ENCODE measurements around the gene CXCR4. TPM values are rescaled to one million over a fixed set of nuclear protein-coding genes. Genes with fewer than 3 reads are reported as not detected.
"Not testable (repeated sequence)": the region's sequence is repeated elsewhere in the genome, so short reads cannot be mapped to it uniquely, and the experiment has no call there.

CXCR4 gene
- total RNA-seq, 1 donor from 2014 or later = 13.2 TPM

DNA sequence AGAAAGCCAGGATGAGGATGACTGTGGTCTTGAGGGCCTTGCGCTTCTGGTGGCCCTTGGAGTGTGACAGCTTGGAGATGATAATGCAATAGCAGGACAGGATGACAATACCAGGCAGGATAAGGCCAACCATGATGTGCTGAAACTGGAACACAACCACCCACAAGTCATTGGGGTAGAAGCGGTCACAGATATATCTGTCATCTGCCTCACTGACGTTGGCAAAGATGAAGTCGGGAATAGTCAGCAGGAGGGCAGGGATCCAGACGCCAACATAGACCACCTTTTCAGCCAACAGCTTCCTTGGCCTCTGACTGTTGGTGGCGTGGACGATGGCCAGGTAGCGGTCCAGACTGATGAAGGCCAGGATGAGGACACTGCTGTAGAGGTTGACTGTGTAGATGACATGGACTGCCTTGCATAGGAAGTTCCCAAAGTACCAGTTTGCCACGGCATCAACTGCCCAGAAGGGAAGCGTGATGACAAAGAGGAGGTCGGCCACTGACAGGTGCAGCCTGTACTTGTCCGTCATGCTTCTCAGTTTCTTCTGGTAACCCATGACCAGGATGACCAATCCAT is 2.7 kb downstream of the CXCR4 start:
- no peak for DNase-seq (ENCODE audit: low spot score)

DNA sequence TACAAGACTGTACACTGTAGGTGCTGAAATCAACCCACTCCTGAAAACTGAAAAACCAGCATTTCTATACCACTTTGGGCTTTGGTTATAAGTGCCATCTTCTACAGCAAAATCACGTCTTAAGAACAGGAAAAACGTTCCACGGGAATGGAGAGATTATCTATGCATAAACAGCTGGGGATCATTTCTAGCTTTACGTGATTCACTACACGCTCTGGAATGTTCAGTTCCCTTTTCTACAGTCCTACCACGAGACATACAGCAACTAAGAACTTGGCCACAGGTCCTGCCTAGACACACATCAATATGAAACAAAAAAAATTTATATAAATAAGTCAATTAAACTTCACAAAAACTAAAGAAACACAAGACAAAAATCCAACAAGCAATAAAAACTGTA is 3.6 kb downstream of the CXCR4 start:
- DNase-seq (ENCODE audit: low spot score) = no peak

DNA sequence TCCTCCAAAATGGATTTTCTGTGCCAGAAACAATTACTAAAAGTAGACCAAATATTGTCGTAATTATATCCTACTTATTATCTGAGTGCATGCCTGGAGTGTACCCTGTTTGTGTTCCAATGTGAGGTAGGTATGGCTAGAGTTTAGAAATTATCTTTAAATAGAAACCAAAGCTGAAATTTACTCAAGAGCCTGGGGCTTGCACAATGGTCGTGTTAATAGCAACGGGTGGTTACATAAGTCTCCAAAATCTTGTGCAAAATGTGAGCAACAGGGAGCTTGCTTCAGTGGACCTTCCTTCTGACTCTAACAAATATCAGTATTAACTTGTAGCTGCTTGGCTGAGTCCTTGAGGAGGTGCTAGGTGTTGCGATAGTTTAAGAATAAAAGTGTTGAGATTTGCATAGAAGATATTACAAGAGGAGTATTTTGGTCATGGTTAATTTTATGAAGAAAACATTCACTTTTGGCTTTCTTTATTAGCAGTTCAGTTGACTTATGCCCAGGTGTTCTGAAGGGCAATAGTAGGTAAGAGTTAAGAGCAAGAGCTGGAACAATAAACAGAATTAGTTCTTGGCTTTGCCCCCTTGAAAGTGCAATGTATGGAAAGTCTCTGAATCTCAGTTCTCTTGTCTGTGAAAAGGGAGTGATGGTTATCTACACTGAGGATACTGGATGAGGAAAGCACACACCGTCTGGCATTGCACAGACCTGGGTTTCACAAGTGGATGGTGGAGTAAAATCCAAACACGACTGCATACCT is 4.6 kb downstream of the CXCR4 start:
- no peak for DNase-seq (ENCODE audit: low spot score)

DNA sequence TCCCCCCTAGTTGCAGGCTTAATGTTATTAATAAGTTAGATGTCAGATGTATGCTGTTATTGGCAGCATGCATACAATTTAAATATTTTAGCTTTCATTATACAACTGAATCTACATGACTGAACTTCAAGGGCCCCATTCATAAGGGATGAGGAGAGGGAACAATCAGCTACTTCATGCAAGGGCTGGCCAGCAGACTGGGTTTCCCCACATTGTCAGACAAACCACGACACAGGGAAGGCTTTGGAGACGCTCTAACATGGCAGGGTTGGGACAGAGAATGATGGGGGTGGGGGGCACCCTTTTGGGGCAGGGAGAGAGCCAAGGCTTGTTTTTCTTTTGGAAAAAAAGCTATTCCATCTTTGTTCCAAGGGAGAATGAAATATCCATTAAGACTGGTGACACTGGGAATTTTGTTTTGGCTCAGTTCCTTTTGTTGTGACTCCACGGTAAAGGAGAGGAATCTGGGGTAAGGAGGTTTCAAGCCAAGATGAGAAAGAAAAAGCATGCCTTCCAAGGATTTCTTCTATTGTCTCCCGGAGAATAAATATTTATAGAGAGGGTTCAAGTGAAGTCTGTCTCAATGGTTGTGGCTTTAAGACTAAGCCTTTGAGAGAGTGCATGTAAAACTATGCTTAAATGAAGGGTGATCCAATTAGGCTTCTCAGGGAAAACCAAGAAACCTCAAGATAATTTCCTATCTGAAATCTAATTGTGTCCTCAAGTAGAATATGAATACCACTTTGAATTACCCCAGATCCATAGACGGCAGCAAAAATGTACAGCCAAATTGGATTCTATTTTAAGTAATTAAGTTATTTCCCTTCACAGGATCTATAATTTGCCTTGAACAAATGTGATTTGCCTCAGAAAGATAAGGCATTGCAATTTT is 5.4 kb downstream of the CXCR4 start:
- DNase-seq (ENCODE audit: low spot score) = no peak

DNA sequence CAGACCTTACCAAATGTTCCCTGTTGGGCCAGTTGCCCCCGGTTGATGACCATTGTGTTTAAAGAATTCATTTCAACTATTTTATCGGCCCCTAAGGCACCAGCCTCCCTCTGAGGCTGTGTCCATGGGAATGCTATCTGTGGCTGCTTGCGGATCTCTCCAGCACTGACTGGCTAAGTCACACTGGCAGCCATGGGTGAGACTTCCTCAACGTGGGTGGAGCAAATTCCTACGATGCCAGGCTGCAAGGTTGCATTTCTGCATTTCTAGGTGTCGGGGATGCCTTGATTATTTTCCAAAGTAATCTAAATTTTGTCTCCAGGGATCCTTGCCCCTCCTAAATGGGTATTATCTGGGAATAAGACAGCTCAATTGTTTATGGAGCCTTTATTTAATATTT is 6.2 kb downstream of the CXCR4 start:
- no peak for DNase-seq (ENCODE audit: low spot score)

DNA sequence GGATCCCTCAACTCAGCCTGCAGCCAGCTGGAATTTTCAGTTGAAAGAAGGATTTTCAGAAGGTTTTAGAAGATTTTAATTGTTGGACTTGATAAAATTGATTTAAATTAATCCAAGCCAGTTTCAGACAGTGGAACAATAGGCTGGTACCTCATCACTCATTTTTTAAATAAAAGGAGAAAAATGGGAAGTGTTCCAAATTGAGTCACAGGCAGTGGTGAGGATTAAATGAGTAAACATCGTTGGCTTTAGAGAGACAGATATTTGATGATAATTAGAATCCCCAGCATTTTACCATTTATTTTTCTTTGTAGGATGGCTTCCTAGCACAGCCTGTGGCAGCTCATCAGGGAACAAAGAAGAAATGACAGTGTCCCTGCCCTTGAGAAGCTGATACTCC is 7.4 kb downstream of the CXCR4 start:
- DNase-seq (ENCODE audit: low spot score) = no peak

DNA sequence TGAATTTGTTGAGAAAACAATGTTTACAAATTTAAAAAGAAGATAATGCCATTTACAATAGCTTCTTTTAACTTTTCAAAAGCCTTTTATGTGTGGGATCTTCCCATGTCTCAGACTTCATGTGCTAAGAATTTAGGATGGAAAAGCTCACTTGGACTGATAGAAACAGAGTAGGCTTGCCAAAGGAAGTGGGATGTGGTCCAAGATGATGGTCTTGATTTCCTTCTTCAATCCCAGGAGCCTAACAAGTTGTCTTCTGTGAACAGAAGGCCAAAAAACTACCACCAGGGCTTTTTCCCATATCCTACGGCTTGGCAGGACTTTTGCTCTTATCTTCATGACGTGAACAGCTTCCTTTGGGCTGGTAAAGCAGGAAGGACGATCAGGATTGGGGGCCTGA is 9.5 kb downstream of the CXCR4 start:
- no peak for DNase-seq (ENCODE audit: low spot score)

DNA sequence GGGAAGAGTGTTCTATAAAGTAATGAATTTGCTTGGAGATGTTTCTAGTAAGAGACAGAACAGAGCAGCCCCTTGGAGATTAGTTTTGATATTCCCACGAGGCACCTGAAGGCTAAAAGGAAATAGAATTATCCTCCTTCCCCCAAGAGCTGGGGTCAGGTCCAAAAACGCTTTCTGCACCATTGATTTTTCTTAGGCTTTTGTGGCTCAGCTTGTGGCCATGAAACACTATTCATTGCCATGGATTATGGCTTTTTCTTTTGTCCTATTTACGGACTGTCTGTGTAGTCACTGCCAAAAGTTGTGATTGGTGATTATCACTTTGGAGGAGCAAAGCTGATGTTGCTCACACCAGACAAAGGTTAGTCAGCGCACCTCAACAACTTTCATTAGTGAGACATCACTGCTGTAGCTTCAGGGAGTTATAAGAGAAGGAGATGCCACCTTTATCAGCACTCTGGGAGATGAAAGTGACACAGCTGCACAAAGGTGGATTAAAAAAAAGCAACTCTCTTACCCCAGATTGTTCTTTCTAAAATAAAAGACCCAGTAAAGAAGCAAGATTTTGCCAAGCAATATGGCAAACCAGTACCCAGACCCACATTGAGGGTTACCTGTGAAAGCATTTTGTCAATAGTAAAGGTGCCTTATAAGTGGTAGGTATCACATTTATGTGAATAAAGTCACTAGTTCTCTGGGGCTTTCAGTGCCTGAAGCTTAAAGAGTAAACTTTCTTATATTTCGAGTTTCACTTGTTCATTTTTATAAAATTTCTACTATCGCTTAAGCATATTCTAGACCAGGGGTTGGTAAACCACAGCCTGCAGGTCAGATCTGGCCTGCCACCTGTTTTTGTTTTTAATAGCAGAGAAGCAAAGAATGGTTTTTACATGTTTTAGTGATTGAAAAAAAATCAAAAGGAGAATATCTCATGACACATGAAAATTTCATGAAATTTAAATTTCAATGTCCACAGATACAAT is 10.6 kb downstream of the CXCR4 start:
- DNase-seq (ENCODE audit: low spot score) = no peak

DNA sequence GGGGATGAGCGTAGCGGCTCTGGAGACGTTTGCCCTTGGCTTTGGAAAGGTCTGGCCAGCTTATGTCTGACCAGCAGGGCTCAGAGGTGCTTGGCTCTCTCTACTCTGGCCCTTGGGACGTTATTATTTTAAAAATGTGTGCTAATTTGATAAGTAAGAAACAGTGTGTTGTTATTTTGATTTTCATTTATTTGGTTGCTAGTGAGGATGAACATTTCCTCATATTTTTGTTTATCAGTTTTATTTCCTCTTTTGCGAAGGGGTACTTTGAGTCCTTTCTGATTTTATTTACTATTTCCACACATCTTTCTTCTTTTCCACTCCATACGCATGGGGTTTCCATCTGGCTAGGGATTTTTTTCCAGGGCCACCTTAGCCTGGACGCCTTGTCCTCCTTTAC is 11.4 kb downstream of the CXCR4 start:
- DNase-seq (ENCODE audit: low spot score) = no peak

DNA sequence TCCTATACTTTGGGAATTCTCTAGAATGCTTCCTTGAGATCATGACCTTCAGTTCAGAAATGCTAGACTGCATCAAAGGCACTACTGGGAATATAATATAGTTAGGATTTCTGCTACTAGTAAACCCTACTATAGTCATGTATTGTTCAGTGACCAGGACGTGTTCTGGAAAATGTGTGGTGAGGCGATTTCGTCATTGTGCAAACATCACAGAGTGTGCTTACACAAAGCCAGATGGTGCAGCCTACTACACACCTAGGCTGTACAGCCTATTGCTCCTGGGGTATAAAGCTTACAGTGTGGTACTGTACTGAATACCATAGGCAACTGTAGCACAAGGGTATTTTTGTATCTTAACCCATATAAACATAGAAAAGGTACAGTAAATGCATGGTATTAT is 13.0 kb downstream of the CXCR4 start:
- no peak for DNase-seq (ENCODE audit: low spot score)

DNA sequence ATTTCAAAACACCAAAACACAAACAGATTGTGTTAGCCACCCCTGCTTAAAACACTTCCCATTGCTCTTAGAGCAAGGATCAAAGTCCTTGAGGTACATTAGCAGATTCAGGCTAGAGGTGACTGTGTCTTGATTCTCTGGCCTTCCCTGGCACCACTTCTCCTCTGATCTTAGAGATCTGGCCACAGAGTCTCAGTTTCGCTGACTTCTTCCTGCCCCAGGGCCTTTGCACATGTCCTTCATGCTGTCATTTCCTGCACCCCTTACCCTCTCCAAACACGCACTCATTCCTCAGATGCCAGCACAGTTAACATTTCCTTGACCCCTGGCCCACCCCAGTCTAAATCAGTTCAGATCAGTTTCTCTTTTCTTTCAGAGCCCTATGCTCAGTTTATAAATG is 16.9 kb downstream of the CXCR4 start:
- no peak for DNase-seq (ENCODE audit: low spot score)

DNA sequence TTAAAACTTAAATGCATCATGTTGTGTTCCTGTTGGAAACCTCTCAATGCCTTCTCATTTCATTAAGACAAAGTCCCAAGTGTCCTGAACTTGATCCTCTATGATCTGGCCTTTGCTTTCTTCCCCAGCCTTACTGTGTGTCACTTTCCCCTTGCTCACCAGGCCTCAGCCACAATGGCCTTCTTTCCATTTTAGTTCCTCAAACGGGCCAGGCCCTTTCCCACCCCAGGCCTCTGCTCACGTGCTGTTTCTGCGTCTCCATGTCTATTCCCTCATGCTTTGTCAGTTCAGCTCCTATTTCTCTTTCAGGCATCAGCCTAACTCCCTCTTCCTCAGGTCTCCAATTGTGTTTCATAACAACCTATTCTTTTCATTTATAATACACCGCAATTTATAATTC is 19.5 kb downstream of the CXCR4 start:
- DNase-seq (ENCODE audit: low spot score) = no peak

DNA sequence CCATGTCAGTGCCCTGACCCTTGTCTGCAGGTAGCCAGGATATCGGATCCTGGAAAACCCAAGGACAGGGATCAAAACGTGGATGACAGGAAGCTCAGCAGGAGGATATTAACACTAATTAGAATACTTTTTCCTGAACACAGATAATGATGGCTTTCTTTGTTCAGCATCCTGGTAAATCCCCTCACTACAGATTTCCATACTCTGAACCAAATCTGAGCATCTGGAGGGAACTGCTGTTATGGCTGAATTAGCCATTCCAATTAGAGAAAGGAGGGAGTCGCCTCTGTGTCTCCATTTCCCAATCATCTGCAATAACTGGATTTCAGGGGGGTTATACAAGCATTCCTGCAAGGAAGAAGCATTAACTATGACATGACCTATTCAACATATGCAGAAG is 24.4 kb downstream of the CXCR4 start:
- DNase-seq (ENCODE audit: low spot score) = no peak

DNA sequence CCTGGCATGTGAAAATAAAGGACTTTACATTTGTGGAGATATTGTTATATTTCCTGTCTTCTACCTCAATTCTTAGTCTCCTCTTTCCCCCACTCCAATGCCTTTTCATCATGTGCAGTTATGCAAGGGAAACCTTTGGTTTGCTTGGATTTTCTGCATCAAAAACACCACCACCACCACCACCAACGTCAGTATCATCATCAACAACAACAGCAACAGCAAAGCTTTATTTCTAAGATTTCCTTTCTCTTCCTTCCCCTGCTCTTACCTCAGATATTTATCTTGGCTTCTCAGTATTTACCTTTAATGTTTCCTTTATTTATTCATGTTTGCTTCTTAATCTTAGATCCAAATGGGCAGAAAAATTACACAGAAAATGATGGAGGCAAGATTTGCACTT is 26.1 kb downstream of the CXCR4 start:
- DNase-seq (ENCODE audit: low spot score) = no peak

DNA sequence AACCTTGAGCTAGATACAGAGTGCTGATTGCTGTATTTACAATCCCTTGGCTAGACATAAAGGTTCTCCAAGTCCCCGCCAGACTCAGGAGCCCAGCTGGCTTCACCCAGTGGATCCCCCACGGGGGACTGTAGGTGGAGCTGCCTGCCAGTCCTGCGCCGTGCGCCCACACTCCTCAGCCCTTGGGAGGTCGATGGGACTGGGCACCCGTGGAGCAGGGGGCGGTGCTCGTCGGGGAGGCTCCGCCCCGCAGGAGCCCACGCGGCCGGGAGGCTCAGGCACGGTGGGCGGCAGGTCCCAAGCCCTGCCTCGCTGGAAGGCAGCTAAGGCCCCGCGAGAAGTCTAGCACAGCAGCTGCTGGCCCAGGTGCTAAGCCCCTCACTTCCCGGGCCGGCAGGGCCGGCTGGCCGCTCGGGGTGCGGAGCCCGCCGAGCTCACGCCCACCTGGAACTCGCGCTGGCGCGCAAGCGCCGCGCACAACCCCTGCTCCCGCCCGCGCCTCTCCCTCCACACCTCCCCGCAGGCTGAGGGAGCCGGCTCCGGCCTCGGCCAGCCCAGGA is 30.0 kb downstream of the CXCR4 start:
- DNase-seq (ENCODE audit: low spot score) = not testable (repeated sequence)

DNA sequence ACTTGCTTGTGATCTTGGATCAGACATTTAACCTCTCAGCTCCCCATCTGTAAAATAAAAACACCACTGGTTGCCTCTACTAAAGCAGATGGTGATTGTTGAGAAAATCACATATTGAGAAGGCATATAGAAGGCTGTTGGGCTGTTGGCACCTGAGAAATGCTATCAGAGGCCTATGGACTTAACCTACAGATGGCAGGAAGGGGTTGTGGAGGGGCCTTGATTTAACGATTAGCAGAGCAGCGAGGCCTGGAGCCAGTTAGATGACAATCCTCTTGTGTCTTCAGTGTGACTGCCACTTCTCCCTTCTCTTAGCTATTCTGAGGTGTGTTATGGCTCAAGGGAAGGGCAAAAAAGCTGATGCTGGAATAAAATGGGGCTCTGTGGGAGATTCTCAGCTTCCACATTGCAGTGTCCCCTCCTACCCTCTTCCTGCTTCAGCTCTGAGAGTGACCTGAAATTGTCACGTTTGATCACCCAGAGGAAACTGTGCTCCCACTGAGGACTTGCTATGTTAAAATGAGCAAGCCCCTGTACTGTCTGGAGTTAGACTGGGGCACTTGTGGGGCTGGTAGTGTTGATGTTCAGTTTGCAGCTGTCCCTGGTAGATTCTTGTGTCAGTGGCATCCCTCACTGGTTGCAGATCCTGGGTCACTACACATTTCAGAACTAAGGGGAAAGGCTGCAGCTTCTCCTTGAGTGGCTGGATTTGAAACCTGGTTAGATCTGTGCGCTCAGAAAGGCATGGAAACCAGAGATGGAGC is 31.5 kb downstream of the CXCR4 start:
- no peak for DNase-seq (ENCODE audit: low spot score)

DNA sequence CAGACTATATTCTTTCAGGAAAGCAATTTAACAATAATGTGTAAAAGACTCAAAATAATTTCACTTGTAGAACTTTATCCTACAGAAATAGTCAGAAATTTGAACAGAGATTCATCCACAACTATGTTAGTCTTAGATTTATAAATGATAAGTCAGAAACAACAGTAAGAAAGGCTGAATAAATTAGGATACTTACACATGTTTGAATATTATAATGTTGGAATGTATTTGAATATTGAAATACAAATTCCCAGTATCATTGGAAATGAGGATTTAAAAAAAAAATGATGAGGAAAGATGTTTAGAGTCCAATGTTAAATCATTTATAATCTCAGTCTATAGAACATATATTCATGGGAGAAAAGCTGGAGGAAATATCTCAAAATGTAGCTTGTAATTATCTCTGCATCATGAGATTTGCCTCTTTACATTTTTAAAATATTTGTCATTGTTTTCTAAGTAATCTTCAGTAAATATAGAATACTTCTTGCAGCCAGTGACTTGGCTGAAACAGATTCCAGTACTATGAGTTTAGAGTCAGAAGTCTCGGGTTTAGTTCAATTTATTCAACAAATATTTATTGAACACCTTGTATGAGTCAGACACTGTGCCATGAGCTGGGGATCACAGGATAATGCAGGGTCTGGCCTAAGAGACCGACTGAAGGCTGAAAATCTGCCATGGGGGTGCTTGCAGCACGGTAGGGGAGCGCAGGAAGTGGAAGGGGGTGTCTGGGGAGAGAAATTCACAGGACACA is 32.3 kb downstream of the CXCR4 start:
- no peak for DNase-seq (ENCODE audit: low spot score)

DNA sequence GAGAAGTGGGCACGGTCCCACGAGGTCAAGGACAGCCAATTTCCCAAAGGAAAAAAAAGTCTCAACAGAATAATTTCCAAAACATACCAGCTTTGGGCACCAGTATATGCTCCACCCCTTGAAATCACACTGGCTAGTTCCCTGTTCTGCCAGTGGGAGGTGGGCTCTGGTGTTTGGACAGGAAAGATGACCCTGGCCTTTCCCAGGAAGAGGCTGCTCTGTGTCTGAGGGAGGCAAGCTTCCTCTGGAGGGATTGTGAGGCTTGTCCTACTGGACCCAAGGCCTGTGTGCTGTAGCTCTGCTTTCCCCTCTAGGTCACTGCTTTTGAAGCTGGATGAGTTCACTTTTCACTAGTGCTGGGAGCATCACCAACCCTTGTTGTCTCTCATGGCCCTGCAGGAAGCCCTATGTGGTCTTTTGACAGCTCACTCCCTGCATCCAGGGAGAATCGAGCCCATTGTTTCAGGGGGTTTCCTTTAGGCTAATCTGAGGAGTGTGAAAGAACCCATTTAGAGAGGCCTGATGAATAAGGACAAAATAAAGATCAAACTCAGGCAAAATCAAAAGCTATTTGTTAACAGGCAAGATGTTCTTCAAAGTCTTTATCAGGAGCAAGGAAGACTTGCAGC is 36.3 kb downstream of the CXCR4 start:
- DNase-seq (ENCODE audit: low spot score) = no peak

DNA sequence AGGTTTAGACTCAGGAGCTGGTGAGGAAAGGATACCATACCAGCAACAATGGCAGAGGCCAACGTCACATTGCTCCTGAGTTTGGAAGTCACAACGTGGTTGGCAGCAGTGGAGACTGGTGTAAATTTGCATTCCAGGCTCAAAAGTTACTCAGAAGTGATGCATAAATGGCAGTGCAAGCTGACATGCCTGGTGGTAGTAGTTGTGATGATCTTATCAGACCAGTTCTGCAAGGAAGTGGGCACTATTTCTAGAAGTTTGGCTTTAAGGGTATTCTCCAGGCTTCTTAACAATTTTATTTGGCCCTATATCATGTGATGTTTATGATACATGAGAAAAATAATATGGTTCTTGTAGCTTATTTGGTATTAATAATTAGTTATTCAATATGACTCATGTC is 37.8 kb downstream of the CXCR4 start:
- DNase-seq (ENCODE audit: low spot score) = no peak

Measured in mesenteric fat pad (tissue), 1 donor.